T-helper 1 cell (primary cell): Measurements from ENCODE around the gene ARMC9.
"Not testable (repeated sequence)": the region's sequence is repeated elsewhere in the genome, so short reads cannot be mapped to it uniquely, and the experiment has no call there.

Source experiments
- DNase-seq, 5 donors: peaks; one replicate each; pipeline ENCODE4 v3.0.0-alpha.2; 2012 to 2020
- total RNA-seq, 4 donors: gene quantifications; one replicate each; lab custom pipeline; 2026; lab: John Stamatoyannopoulos, UW

ARMC9 gene
- total RNA-seq, result 0 to 1.1 (median 0.68) reads per million in 4 donors

GRCh38 chr2:231198291-231199173, at the start of gene ARMC9:
Gene ARMC9, plus strand, starts transcription at chr2:231198631. Its CDS starts 7,608 bp downstream, at chr2:231206239.
- peak; percentile 38 to 70 (median 43) for DNase-seq

GRCh38 chr2:231152800-231153557, 45.5 kb upstream of the ARMC9 start:
- no peak for DNase-seq

GRCh38 chr2:231159306-231159705, 39.1 kb upstream of the ARMC9 start:
- no peak for DNase-seq

- no peak for DNase-seq
These were observed 37.7 kb upstream of the ARMC9 start for GRCh38 chr2:231160701-231161100.

GRCh38 chr2:231161252-231161839, 37.1 kb upstream of the ARMC9 start:
- peak in 1 of 5 donors; percentile 42 for DNase-seq

GRCh38 chr2:231161877-231162329, 36.5 kb upstream of the ARMC9 start:
- DNase-seq, result no peak

GRCh38 chr2:231163011-231163410, 35.4 kb upstream of the ARMC9 start:
- DNase-seq, result no peak

GRCh38 chr2:231163414-231164095, 34.9 kb upstream of the ARMC9 start:
- DNase-seq, result no peak

- no peak for DNase-seq
These were observed 30.5 kb upstream of the ARMC9 start for GRCh38 chr2:231167745-231168459.

GRCh38 chr2:231168460-231169139, 29.8 kb upstream of the ARMC9 start:
- no peak for DNase-seq

GRCh38 chr2:231169488-231169887, 28.9 kb upstream of the ARMC9 start:
- no peak for DNase-seq

- no peak for DNase-seq
These were observed 28.4 kb upstream of the ARMC9 start for GRCh38 chr2:231170055-231170454.

GRCh38 chr2:231172025-231172424, 26.4 kb upstream of the ARMC9 start:
- DNase-seq, result no peak

- DNase-seq, result no peak
These were observed 24.2 kb upstream of the ARMC9 start for GRCh38 chr2:231174211-231174651.

- no peak for DNase-seq
These were observed 22.4 kb upstream of the ARMC9 start for GRCh38 chr2:231176066-231176465.

GRCh38 chr2:231177156-231178025, 21.0 kb upstream of the ARMC9 start:
- no peak for DNase-seq

GRCh38 chr2:231178805-231179204, 19.6 kb upstream of the ARMC9 start:
- not testable (repeated sequence) for DNase-seq

GRCh38 chr2:231181860-231182512, 16.4 kb upstream of the ARMC9 start:
- no peak for DNase-seq

- no peak for DNase-seq
These were observed 15.9 kb upstream of the ARMC9 start for GRCh38 chr2:231182513-231182899.

- no peak for DNase-seq
These were observed 14.6 kb upstream of the ARMC9 start for GRCh38 chr2:231183851-231184250.
